Cardiac septum (tissue), 1 donor: ENCODE data around the gene ADCY4. TPM values are rescaled to one million over a fixed set of nuclear protein-coding genes. Genes with fewer than 3 reads are reported as not detected.
"Not testable (repeated sequence)": the region's sequence is repeated elsewhere in the genome, so short reads cannot be mapped to it uniquely, and the experiment has no call there.

Experiments used
- DNase-seq: peaks from one replicate; pipeline ENCODE4 v3.0.0-alpha.2; 2020; ENCODE audit warnings: low spot score
- intact Hi-C: fragments of 100-400 bp; cut with DNase I; formaldehyde crosslinking; loops from one replicate; pipeline ENCODE4 v1.14.0; 2022
- long read RNA-seq: library from polyadenylated mRNA; unstranded; transcript quantifications from one replicate; pipeline ENCODE4 v2.0.0, GENCODE V29; 2021
- total RNA-seq: library from RNA; stranded (reverse); fragmentation: NEBNext Ultra II Directional; extraction: Animal tissue kit (Norgen Biotek cat#: 25700); gene quantifications from one replicate; pipeline ENCODE4 v1.2.1, GENCODE V29; 2021
- donor health status: DM: no; HTN: no; CAD: no.

Gene ADCY4
- 71.9 TPM for total RNA-seq
- long read RNA-seq, transcript ADCY4-213 (2 exons, 1,351 nt), result major isoform, 6 of 56 reads
- long read RNA-seq, partial matches to known transcripts, result 15 of 56 reads
- long read RNA-seq, other reads (novel, unspliced or antisense), result 29 of 56 reads

DNA sequence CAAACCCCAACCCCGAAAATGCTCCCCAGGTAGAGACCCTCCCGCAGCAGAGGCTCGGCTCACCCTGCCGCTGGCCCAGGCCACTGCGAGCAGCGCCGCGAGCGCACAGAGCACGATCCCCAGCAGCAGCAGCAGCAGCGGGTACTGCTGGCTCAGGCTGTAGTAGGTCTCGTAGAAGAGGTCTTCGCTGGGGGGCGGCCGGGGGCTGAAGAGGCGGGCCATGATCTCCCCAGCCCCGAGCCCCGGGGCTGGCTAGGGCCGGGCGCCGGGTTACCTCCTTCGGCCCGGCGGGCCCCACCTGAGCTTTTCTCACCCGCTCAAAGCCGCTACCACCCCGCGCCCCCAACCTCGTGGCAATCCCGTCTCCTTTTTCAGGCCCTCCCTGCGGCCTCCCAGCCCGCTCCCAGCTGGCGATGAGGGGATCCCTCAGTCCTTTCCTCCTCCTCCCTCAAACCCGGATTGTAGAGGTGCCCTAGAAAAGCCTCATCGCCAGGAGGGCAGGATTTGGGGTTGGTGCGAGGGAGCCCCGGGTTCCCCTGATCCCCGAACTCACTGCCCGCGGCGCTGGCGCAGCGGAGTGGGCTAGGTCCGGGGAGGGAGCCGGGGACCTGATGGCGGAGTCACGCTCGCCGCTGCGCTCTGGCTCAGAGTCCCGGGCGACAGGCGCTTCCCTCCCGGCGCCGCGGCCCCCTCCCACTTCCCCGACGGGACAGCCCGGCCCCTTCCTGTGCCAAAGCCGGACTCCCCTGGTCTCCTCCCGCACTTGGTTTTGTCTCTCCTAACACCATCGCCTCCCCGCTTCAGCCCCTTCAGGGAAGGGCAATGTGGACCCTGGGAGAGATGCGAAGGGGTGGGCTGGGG, at the start of gene ADCY4:
TSS of gene ADCY4 (minus strand) at position 641 of the 861 bp plus-strand sequence. CDS start at position 222, 419 bp downstream.
- intact Hi-C loops, result loop anchor here (2.0 kb wide), 1 partner anchor 32 kb away; no protein-coding TSS in a partner anchor
- DNase-seq, result peak; percentile 84

GRCh38 chr14:24384169-24384568, 49.3 kb upstream of the ADCY4 start:
- DNase-seq, result no peak
- intact Hi-C loops, result no loop called here

DNA sequence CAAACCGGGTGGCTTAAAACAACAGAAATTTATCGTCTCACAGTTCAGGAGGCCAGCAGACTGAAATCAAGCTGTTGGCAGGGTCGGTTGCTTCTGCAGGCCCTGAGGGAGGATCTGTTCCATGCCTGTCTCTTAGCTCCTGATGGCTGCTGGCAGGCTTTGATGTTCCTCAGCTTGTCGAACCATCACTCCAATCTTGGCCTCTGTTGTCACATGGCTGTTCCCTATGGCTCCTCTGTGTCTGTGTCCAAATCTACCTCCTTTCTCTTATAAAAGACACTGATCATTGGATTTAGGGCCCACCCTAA, 47.1 kb upstream of the ADCY4 start:
- DNase-seq, result no peak
- intact Hi-C loops, result no loop called here

- intact Hi-C loops, result no loop called here
- DNase-seq, result no peak
These were observed 46.6 kb upstream of the ADCY4 start for GRCh38 chr14:24381363-24382063.

DNA sequence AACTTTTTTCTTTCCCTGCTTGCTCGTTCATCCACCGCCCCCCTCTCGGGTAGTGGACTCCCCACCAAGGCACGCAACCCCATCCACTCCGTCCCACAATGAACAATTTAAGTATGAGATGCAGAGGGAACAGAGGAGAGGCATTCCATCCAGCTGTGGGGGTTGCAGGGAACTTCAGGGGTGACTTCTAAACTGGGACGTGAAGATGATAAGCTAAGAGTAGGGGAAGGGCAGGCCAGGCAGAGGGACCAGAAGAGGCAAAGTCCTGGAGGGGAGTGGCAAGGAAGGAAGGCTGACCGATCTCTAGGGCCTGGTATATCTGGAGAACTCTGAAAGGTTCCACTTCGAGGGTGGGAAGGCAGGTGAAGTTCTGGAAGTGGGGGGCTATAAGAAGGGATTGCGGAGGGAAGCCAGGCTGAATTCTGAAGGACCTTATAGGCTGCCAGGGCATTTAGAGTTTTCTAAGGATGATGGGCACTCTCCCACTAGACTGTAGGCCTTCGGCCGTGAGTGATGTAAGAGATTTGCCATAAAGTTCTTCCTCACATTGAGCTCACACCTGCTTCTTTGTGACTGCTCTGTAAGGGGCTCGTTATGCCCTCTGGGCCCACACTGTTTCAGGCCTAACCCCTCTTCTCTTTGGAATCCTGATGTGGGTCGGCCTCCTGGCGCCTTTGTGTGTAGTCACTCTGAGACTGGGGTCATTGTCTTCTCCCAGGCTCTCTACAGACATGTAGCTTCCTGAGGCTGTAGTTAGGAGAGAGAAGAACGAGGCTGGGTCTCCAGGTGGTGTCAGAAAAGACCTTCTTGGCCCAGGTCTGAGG, 45.2 kb upstream of the ADCY4 start:
- DNase-seq, result no peak
- intact Hi-C loops, result no loop called here

- intact Hi-C loops, result no loop called here
These were observed 44.4 kb upstream of the ADCY4 start for GRCh38 chr14:24378981-24379906.

DNA sequence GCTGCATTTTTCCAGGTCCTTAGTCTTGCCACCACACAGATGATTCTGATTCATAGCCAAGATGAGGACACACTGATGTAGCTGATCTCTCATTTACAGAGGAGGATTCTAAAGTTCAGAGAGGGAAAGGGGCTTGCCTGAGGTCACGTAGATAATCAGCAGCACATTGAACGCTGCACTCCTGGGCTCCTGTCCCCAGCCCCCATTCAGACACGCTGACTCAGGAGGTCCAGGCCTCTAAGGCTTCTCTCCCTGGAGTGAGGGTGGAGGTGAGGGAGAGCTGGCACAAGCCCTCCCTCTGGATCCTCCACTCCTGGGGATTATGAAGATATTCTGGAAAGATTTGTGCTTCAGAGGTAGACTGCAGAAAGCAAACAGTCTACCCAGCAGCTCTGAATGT, 43.5 kb upstream of the ADCY4 start:
- intact Hi-C loops, result no loop called here
- no peak for DNase-seq

More at GRCh38 chr14:24378981-24379906, 44.4 kb upstream of the ADCY4 start:
- DNase-seq, result no peak

DNA sequence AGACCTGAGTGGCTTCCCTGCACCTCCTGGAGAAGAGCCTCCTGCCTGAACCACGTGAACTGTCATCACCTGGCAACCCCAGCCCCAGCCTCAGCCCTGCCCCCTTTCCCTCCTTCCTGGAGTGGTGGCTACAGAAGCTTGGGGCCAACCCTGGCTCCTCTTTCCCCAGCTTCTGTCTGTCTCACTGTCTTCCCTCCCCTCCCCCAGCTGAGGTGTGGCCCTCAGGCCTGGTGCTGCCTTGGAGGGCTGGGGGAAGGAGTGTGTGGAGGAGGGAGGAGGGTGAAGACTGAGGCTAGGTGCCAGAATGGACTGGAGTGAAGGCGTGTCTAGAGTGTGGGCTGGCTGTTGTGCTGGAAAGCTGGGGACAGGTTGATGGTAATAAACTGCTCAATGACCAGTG, 42.8 kb upstream of the ADCY4 start:
- no peak for DNase-seq
- intact Hi-C loops, result no loop called here

- DNase-seq, result no peak
- intact Hi-C loops, result no loop called here
These were observed 42.3 kb upstream of the ADCY4 start for GRCh38 chr14:24377126-24377525.

- intact Hi-C loops, result no loop called here
- no peak for DNase-seq
These were observed 41.7 kb upstream of the ADCY4 start for GRCh38 chr14:24376448-24377070.

DNA sequence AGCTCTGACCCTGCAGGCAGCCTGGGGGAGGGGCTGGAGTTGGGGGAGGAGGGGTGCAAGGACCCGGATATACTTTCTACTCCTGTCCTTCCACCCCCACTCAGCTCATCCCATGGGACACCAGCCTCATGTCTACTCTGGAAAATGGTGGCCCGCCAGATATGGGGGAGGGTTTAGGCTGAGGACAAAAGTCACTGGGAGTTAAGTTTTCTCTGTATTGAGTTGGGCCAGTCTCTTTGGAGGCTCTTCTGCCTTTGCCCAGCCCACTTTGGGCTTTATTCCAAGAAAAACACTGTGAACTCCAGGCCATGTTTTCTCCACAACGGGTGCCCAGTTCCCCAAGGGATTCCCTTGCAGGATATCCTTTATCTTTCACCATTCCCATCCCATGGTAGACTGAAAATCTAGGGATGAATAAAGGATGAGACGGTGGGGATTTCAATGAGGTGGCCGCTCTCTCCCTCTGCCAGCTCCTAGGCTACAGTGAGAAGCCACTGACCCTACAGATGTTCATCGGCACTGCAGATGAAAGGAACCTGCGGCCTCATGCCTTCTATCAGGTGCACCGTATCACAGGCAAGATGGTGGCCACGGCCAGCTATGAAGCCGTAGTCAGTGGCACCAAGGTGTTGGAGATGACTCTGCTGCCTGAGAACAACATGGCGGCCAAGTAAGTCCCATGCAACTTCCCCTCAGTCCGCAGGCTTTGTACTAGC, 38.0 kb upstream of the ADCY4 start:
- DNase-seq, result no peak
- intact Hi-C loops, result no loop called here

DNA sequence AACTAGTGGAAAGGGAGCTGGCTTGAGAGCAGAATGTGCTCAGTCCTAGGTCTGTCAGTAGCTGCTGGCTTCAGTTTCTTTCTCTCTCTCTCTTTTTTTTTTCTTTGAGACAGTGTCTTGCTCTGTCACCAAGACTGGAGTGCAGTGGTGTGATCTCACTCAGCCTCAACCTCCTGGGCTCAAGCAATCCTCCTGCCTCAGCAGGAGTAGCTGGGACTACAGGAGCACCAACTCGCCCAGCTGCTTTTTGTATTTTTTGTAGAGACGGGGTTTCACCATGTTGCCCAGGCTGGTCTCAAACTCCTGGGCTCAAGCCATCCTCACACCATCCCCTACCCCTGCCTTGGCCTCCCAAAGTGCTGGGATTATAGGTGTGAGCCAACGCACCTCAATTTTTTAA, 36.7 kb upstream of the ADCY4 start:
- DNase-seq, intact Hi-C loops: not testable (repeated sequence)

DNA sequence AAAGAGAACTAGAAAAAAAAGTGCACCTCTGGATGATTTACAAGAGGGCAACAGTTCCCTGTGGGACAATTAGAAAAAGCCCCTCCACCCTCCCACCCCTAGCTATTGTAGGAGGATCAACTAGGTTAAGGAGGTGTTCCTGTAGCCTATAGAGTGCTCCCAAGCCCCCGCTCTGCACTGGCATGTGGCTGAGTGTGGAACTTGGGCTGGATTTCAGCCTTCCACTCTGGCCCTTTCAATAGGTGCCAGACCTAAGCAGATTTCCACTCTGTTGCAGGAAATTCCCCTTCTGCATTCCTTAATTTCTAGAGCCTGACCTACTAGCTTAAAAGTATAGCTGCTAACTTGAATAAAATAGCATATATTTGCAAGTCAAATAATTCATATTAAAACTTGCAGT, 35.9 kb upstream of the ADCY4 start:
- no peak for DNase-seq
- intact Hi-C loops, result no loop called here

DNA sequence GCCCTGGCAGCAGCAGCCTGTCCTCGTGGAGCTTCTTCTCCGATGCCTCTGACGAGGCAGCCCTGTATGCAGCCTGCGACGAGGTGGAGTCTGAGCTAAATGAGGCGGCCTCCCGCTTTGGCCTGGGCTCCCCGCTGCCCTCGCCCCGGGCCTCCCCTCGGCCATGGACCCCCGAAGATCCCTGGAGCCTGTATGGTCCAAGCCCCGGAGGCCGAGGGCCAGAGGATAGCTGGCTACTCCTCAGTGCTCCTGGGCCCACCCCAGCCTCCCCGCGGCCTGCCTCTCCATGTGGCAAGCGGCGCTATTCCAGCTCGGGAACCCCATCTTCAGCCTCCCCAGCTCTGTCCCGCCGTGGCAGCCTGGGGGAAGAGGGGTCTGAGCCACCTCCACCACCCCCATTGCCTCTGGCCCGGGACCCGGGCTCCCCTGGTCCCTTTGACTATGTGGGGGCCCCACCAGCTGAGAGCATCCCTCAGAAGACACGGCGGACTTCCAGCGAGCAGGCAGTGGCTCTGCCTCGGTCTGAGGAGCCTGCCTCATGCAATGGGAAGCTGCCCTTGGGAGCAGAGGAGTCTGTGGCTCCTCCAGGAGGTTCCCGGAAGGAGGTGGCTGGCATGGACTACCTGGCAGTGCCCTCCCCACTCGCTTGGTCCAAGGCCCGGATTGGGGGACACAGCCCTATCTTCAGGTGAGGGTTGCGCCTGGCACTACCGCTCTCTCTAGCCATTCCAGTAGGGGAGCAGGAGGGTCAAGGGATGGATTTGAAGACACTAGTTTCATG, 35.2 kb upstream of the ADCY4 start:
- intact Hi-C loops, result no loop called here

GRCh38 chr14:24369463-24369862, 34.6 kb upstream of the ADCY4 start:
- no peak for DNase-seq
- intact Hi-C loops, result no loop called here

More for the DNA sequence above, 35.2 kb upstream of the ADCY4 start:
- no peak for DNase-seq

- no peak for DNase-seq
- intact Hi-C loops, result no loop called here
These were observed 33.8 kb upstream of the ADCY4 start for GRCh38 chr14:24368562-24369252.

GRCh38 chr14:24368212-24368561, 33.3 kb upstream of the ADCY4 start:
- intact Hi-C loops, result no loop called here

More at GRCh38 chr14:24368212-24368561, 33.3 kb upstream of the ADCY4 start:
- DNase-seq, result no peak
